ENCODE measurements around the gene MYEF2.

GRCh38 chr15:48131324-48131723 lies 46.8 kb downstream of the MYEF2 start:
- TF ChIP-seq POLR2AphosphoS5 (IDR thresholded peaks at IDR 0.05; ENCODE audit: low read depth, low read length) (no peak), TAF1 (IDR thresholded peaks at IDR 0.05; ENCODE audit: borderline replicate concordance, low read depth, low read length) (no peak), POLR2A (IDR thresholded peaks at IDR 0.05; ENCODE audit: low read depth, low read length) (no peak)
